Mesothelial cell of epicardium (in vitro differentiated cells): Measurements from ENCODE around the gene ELL2. TPM values are rescaled to one million over a fixed set of nuclear protein-coding genes. Genes with fewer than 3 reads are reported as not detected.

ENCODE experiments used
- DNase-seq, 2 experiments: peaks; one replicate each; pipeline ENCODE4 v3.0.0; 2021; ENCODE audit warnings: low spot score in 2 of 2; ENCODE audit not compliant: unreplicated experiment in 2 of 2
- H3K27ac Mint-ChIP-seq: 2 replicates; pipeline ENCODE4 v1.8.0; 2021; ENCODE audit warnings: mixed read lengths
- H3K27me3 Mint-ChIP-seq: 2 replicates; pipeline ENCODE4 v1.8.0; 2021; ENCODE audit warnings: low read depth, mixed read lengths
- H3K36me3 Mint-ChIP-seq: 2 replicates; pipeline ENCODE4 v1.8.0; 2021; ENCODE audit warnings: mixed read lengths
- H3K4me1 Mint-ChIP-seq: 2 replicates; pipeline ENCODE4 v1.8.0; 2021; ENCODE audit warnings: mixed read lengths
- H3K4me3 Mint-ChIP-seq: 2 replicates; pipeline ENCODE4 v1.8.0; 2021; ENCODE audit warnings: mild to moderate bottlenecking, moderate library complexity, mixed read lengths
- H3K9me3 Mint-ChIP-seq: 2 replicates; pipeline ENCODE4 v1.8.0; 2021; ENCODE audit warnings: mixed read lengths
- CTCF ChIP-seq: fragments of 200-600 bp; sonication (generic); IDR thresholded peaks from one replicate; pipeline ENCODE4 v1.5.0; 2021; ENCODE audit warnings: antibody characterized with exemption; ENCODE audit not compliant: unreplicated experiment
- total RNA-seq: library from RNA; stranded (reverse); gene quantifications from 3 replicates; pipeline ENCODE4 v1.2.1, GENCODE V29; 2021

Gene ELL2
- total RNA-seq, 1 donor from 2014 or later = 11.7 TPM

GRCh38 chr5:95913663-95914062 lies 48.0 kb downstream of the ELL2 start:
- H3K36me3 Mint-ChIP-seq = peaks cover 2% of the 10 kb centered on the region
- DNase-seq = no peak
- no peak for TF ChIP-seq CTCF
- no peaks in the 10 kb centered on the region for H3K9me3 Mint-ChIP-seq
- no peaks in the 10 kb centered on the region for H3K27me3 Mint-ChIP-seq
- peaks cover 12% of the 10 kb centered on the region for H3K4me1 Mint-ChIP-seq
- no peak overlapping the region for H3K4me3 Mint-ChIP-seq
- H3K27ac Mint-ChIP-seq = no peak overlapping the region

GRCh38 chr5:95912029-95912428 lies 49.6 kb downstream of the ELL2 start:
- no peaks in the 10 kb centered on the region for H3K9me3 Mint-ChIP-seq
- no peaks in the 10 kb centered on the region for H3K27me3 Mint-ChIP-seq
- H3K36me3 Mint-ChIP-seq = peaks cover 2% of the 10 kb centered on the region
- H3K27ac Mint-ChIP-seq = no peak overlapping the region
- no peak overlapping the region for H3K4me3 Mint-ChIP-seq
- peaks cover 12% of the 10 kb centered on the region for H3K4me1 Mint-ChIP-seq
- TF ChIP-seq CTCF = no peak
- no peak for DNase-seq

GRCh38 chr5:95910521-95910920 lies 51.1 kb downstream of the ELL2 start:
- H3K36me3 Mint-ChIP-seq = no peaks in the 10 kb centered on the region
- no peak overlapping the region for H3K4me3 Mint-ChIP-seq
- H3K4me1 Mint-ChIP-seq = peaks cover 4% of the 10 kb centered on the region

GRCh38 chr5:95909738-95910137 lies 51.9 kb downstream of the ELL2 start:
- Mint-ChIP-seq H3K36me3 (no peaks in the 10 kb centered on the region), H3K4me3 (no peak overlapping the region), H3K27ac (no peak overlapping the region), H3K4me1 (peaks cover 2% of the 10 kb centered on the region), H3K27me3 (no peaks in the 10 kb centered on the region), H3K9me3 (no peaks in the 10 kb centered on the region)
- no peak for TF ChIP-seq CTCF
- no peak for DNase-seq

More at GRCh38 chr5:95910521-95910920, 51.1 kb downstream of the ELL2 start:
- no peak for DNase-seq
- H3K27me3 Mint-ChIP-seq = no peaks in the 10 kb centered on the region
- H3K27ac Mint-ChIP-seq = no peak overlapping the region
- no peak for TF ChIP-seq CTCF
- no peaks in the 10 kb centered on the region for H3K9me3 Mint-ChIP-seq

GRCh38 chr5:95908799-95909198 lies 52.9 kb downstream of the ELL2 start:
- Mint-ChIP-seq H3K4me1 (peaks cover 2% of the 10 kb centered on the region), H3K4me3 (no peak overlapping the region), H3K27me3 (no peaks in the 10 kb centered on the region), H3K36me3 (no peaks in the 10 kb centered on the region), H3K27ac (no peak overlapping the region), H3K9me3 (no peaks in the 10 kb centered on the region)
- no peak for TF ChIP-seq CTCF
- no peak for DNase-seq
